AG04449 (cell line): Measurements from ENCODE around the gene CASP14.

Experiments used
- CTCF ChIA-PET: fragments of 350-600 bp; formaldehyde crosslinking; extraction: SDS; loops from one replicate; lab custom pipeline; 2021; ENCODE audit warnings: antibody characterized with exemption; lab: Yijun Ruan, JAX
- POLR2A ChIA-PET: fragments of 400-600, 350-600 bp; formaldehyde crosslinking; extraction: SDS; loops from one replicate; lab custom pipeline; 2020; ENCODE audit warnings: antibody characterized with exemption, inconsistent platforms; lab: Yijun Ruan, JAX
- DNase-seq: peaks from one replicate; pipeline ENCODE4 v3.0.0-alpha.2; 2010; ENCODE audit warnings: low read depth, low spot score
- H3K4me3 ChIP-seq: 2 replicates; pipeline ENCODE4 v1.5.1; 2011; ENCODE audit warnings: low read depth, mild to moderate bottlenecking, control low read depth, low read length
- TF ChIP-seq, protein P1 (sequence below): IDR thresholded peaks from one replicate; pipeline ENCODE4 v1.5.1; 2011; ENCODE audit warnings: mild to moderate bottlenecking, moderate library complexity, low read length, control low read depth, inconsistent platforms; ENCODE audit not compliant: insufficient read depth; ENCODE audit errors: missing control alignments

Gene CASP14

DNA sequence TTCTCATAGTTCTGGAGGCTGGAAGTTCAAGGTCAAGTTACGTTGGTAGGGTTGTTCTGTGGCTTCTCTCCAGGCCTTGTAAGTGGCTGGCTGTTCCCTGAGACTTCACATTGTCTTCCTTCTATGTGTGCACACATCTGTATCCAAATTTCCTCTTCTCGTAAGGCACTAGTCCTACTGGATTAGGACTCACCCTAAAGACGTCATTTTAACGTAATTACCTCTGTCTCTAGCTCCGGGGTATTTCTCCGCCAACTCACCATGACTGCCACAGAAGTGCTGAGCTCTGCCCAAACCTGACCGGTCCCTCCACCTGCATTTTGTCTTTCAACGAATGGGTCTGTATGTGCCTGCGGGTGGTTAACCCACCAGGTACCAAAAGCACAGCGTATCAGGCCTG lies 49.2 kb downstream of the CASP14 start:
- POLR2A ChIA-PET = no interaction called here
- TF ChIP-seq, protein P1, sequence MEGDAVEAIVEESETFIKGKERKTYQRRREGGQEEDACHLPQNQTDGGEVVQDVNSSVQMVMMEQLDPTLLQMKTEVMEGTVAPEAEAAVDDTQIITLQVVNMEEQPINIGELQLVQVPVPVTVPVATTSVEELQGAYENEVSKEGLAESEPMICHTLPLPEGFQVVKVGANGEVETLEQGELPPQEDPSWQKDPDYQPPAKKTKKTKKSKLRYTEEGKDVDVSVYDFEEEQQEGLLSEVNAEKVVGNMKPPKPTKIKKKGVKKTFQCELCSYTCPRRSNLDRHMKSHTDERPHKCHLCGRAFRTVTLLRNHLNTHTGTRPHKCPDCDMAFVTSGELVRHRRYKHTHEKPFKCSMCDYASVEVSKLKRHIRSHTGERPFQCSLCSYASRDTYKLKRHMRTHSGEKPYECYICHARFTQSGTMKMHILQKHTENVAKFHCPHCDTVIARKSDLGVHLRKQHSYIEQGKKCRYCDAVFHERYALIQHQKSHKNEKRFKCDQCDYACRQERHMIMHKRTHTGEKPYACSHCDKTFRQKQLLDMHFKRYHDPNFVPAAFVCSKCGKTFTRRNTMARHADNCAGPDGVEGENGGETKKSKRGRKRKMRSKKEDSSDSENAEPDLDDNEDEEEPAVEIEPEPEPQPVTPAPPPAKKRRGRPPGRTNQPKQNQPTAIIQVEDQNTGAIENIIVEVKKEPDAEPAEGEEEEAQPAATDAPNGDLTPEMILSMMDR = no peak
- H3K4me3 ChIP-seq = no peak overlapping the region
- DNase-seq = no peak
- CTCF ChIA-PET = interaction anchor here (1.0 to 1.1 kb wide), 2 partner anchors 56 to 60 kb away, joined by 3 to 4 read pairs; no protein-coding TSS in a partner anchor

DNA sequence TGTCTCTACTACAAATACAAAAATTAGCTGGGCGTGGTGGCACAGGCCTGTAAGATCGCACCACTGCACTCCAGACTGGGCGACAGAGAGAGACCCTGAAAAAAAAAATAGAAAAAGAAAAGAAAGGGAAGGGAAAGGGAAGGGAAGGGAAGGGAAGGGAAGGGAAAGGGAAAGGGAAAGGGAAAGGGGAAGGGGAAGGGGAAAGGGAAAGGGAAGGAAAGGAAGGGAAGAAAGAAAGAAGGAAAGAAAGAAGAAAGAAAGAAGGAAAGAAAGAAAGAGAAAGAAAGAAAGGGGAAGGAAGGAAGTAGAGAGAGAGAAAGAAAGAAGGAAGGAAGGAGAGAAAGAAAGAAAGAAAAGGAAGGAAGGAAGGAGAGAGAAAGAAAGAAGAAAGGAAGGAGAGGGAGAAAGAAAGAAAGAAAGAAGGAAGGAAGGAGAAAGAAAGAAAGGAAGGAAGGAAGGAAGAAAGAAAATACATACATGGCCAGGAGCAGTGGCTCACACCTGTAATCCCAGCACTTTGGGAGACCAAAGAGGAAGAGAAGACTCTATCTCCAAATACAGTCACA lies 49.8 kb downstream of the CASP14 start:
- TF ChIP-seq, protein P1 = no peak
- DNase-seq = no peak
- H3K4me3 ChIP-seq = no peak overlapping the region
- POLR2A ChIA-PET = no interaction called here
- CTCF ChIA-PET = interaction anchor here (1.0 to 8.3 kb wide), 6 partner anchors 8 to 60 kb away, joined by 3 to 73 read pairs (median 13); no protein-coding TSS in a partner anchor

DNA sequence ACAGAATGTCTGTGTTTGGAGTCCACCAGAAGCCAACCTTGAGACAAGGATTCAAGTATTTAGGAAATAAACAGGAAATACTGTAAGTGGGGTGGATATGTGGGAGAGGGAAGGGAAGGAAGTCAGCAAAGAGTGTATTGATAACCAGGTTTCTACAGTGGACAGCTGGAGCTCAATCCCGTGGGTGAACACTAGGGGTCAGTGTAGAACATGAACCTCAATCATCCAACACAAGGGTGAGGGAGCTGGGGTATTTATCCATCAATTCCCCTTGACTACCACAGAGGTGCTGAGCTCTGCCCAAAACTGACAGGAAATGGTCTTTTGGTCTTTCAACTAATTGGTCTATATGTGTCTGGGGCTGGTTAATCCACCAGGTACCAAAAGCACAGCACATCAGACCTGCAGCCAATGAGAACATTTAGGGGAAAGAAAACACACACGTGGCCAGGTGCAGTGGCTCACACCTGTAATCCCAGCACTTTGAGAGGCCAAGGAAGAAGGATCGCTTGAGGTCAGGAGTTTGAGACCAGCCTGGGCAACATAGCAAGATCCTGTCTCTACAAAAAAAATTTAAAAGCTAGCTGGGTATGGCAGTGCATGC lies 52.3 kb downstream of the CASP14 start:
- POLR2A ChIA-PET = no interaction called here
- no peak for DNase-seq

DNA sequence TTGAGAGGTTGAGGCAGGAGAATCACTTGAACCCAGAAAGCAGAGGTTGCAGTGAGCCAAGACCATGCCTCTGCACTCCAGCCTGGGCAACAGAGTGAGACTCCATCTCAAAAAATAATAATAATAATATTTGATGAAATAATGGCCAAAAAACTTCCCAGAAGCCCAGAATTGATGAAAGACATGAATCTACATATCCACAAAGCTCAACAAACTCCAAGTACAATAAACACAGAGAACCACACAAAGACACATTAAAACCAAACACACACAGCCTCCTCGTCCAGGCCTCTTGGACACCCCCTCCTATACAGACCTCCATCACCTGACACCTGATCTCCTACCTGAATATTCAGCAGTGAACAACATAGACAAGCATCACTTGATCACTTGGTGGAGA lies 54.7 kb downstream of the CASP14 start:
- DNase-seq = no peak
- no peak overlapping the region for H3K4me3 ChIP-seq
- TF ChIP-seq, protein P1 = no peak
- CTCF ChIA-PET = interaction anchor here (0.8 to 8.3 kb wide), 5 partner anchors 9 to 455 kb away, joined by 3 to 73 read pairs (median 20); no protein-coding TSS in a partner anchor
- POLR2A ChIA-PET = no interaction called here

More for the DNA sequence above, 52.3 kb downstream of the CASP14 start:
- TF ChIP-seq, protein P1 = peak; percentile 67
- no peak overlapping the region for H3K4me3 ChIP-seq
- CTCF ChIA-PET = interaction anchor here (0.7 to 8.3 kb wide), 28 partner anchors 10 to 988 kb away, joined by 3 to 73 read pairs (median 4); partner anchors contain the start of gene OR1I1

DNA sequence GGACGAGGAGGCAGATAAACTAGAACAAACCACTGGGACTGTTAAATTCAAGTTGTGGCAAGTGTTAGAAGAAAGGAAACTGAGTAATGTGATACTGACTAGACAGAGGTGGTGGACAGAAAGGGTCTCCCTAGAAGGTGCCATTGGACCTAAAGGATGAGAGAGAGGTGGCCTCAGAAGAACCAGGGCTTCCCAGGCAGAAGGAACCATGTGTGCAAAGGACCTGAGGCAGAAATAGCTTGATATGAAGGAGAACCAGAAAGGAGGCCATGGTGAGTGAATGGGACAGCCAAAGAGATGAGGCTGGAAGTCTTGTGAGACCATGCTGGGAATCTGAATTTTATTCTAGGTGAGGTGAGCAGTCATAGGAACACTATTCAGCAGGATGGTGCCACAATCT lies 55.1 kb downstream of the CASP14 start:
- no peak overlapping the region for H3K4me3 ChIP-seq
- TF ChIP-seq, protein P1 = no peak
- ChIA-PET CTCF (interaction anchor here (0.8 to 8.3 kb wide), 4 partner anchors 8 to 454 kb away, joined by 3 to 73 read pairs (median 12); no protein-coding TSS in a partner anchor), POLR2A (no interaction called here)
- DNase-seq = no peak

DNA sequence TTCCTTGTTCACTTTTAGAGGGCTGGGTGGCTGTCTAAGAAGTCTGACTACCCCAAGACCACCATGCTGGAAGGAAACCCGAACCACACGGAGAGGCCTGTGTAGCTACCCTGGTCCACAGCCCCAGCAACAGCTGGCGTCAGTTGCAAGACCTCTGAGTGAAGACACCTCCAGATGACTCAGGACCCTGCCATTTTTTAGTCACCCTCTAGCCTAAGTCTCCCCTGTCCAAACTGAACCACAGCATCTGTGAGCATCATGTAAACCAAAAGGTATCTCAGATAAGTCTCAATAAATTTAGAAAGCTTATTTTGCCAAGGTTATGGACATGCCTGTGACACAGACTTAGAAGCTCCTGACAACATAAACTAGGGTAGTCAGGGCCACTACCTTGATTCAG lies 55.8 kb downstream of the CASP14 start:
- TF ChIP-seq, protein P1 = no peak
- DNase-seq = no peak
- CTCF ChIA-PET = interaction anchor here (5.1 to 8.3 kb wide), 2 partner anchors 14 to 454 kb away, joined by 20 to 73 read pairs; no protein-coding TSS in a partner anchor
- POLR2A ChIA-PET = no interaction called here
- no peak overlapping the region for H3K4me3 ChIP-seq
